SHP77 (cell line): ENCODE data around the gene MACROH2A1.
A peak's percentile ranks its signal among the peaks of the same experiment; 100 is the strongest.

Source experiments
- DNase-seq, 2 experiments: peaks; one replicate each; lab custom pipeline; 2025; lab: John Stamatoyannopoulos, UW

The MACROH2A1 gene

DNA sequence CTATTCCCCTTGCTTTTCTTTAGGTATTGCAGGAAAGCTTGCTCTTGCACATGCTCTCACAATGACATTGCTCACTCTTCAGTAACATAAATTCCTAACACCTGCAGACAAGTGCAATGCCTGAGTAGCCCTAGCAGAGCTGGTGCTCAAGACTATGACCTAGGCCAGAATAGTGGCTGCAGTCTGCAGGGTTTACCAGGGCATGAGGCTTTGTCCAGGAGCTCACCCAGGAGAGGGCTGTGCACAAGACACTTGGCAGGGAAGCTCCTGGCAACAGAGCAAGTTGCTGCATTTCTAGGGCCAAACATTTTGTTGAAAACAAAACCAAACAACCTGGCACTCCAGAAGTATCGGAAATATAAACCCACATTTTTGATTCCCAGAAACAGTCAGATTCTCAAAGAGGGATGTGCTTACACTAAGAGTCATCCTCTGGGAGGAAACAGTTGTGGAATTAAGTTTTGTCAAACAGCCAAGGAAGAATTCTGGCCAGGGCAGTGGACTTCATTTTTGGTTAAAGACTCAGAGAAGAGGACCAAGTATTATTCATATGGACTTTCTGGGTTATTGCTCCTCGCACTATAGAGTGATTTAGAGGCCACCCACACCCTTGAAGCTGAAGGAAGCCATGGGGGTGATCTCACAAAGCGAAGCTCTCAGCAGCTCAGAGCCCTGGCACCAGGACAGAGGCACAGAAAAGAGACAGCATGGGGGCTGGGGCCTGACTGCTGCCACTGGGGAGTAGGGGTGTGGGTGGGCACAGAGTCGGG, 44.9 kb downstream of the MACROH2A1 start:
- no peak for DNase-seq

GRCh38 chr5:135350536-135350935, 48.5 kb downstream of the MACROH2A1 start:
- DNase-seq: no peak

DNA sequence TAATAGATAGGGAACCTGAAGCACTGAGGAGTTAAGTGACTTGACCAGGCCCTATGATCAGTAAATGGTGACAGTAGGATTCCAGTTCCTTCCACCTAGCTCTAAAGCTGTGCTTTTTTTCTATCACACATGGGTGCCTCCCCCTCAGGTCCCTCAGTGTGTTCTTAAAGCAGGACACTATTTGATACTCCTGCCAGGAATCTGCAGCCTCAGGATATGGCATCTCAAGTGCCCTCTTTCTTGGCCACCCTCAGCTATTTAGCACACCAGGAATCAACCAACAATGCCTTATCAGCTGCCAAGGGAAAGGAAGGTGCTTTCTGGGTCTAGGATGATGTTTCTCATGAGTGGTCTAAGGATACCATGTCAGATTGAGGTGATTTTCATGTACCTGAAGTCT, 49.1 kb downstream of the MACROH2A1 start:
- no peak for DNase-seq

- DNase-seq: no peak
These were observed 49.6 kb downstream of the MACROH2A1 start for GRCh38 chr5:135349451-135349850.

GRCh38 chr5:135348918-135349317, 50.1 kb downstream of the MACROH2A1 start:
- DNase-seq: no peak

- DNase-seq: no peak
These were observed 51.6 kb downstream of the MACROH2A1 start for GRCh38 chr5:135347392-135347791.

DNA sequence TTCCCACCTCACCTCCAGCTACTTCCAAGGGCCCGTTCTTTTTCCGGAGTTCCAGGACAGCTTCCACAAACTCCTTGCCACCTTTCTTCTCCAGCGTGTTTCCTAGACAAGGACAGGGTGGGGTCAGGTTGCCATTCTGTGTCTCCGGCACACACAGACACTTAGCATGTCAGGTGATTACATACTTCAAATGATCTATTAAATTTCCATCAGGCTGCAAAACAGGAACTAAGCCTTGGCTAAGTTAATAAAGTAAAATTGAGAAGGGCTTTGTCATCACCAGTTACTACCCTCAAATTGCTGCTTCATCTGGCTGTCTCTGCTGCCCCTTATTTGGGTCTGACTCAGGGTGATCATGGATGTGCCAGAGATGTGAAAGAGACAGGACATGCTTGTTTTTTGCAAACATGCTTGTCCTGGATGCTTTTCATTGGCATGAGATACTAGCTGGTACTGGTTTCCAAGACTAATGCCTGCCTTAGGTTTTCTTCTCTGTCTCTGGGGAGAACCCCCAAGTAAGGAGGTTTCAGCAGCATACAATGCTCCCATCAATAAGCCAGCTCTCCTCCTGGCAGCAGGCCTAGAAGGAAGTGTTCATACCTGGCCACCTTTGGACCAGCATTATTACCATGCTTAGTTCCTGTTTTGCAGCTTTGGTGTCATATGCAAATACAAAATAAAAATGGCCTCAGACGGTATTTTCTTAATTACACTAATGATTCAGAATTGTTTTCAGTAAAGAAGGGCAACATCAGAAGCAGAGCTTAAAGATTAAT, 52.9 kb downstream of the MACROH2A1 start:
- DNase-seq: no peak

DNA sequence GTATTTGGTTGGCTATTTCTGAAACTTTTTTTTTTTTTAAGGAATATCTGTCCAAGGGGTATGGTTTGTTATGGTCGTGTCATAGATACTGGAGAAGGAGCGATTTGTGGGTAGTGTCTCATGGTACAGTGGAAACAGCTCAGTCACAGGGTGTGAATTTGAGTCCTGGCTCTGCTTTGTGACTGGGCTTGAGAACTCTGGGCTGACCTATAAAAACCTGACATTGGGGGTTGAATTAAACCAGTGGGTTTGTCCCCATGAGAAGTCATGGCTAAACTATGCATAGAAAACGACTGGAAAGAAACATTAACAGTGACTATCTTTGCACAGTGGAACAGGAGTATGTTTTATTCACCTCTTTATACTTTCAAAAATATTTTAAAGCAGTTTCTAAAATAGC, 54.7 kb downstream of the MACROH2A1 start:
- no peak for DNase-seq

DNA sequence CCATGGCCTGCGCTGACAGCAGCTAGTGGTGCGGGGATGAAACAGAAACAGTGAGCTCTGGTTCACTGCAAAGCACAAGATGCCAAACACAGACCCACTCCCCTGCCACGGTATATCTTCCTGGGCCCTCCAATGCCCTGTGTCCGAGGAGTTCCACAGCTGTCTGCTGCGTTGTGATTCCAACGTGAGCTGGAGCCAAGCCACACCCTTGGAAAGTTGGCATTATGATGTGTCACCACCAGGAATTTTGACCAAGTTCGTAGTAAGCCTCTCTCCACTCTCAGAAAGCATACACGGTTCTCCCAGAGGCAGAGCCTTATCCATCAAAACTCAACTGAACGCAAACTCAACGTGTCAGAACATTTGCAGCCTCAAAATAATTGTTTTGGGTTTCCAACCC, 55.6 kb downstream of the MACROH2A1 start:
- DNase-seq: no peak

GRCh38 chr5:135342551-135342875, 56.5 kb downstream of the MACROH2A1 start:
- DNase-seq: no peak

DNA sequence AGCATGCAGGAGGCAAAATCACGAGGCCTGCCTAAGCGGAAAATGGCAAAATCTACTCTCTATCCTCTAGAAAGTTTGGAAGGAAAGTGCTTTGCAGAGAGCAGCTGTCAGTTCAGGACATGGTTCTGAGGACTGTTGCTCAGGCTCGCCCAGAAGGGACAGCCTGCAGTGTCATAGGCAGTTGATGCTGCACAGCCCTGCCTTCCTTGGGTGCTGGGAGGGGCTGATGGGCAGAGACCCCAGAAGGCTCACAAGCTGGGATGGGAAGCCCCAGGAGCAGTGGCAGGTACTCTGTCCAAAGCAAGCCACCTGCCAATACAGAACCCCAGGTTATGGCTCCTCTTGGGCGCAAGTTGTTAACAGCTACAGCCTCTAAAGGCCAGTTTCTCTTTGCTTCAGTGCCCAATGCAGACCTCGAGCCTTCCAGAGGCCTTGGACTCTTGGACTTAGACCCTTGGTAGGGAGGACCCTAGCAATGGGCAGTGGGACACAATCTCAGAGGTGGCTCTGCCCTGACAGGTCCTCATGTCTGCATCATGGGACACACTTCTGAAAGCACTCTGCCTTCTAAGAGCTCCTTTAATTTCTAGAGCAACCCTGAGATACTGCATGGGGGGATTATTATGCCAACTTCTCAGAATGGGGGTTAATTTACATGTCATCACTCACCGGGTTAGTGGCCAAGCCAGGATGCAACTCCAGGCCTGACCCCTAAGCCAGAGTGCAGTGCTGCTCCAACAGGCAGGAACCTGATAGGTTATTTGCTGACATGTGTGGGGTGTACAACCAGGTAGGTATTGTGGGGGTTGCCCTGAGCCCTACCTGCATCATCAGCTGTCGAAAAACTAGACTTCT, 57.1 kb downstream of the MACROH2A1 start:
- no peak for DNase-seq

- DNase-seq: no peak
These were observed 57.9 kb downstream of the MACROH2A1 start for GRCh38 chr5:135341016-135341666.

- no peak for DNase-seq
These were observed 58.5 kb downstream of the MACROH2A1 start for GRCh38 chr5:135340568-135340967.

GRCh38 chr5:135339623-135340022, 59.4 kb downstream of the MACROH2A1 start:
- no peak for DNase-seq

- DNase-seq: no peak
These were observed 59.8 kb downstream of the MACROH2A1 start for GRCh38 chr5:135339189-135339588.

DNA sequence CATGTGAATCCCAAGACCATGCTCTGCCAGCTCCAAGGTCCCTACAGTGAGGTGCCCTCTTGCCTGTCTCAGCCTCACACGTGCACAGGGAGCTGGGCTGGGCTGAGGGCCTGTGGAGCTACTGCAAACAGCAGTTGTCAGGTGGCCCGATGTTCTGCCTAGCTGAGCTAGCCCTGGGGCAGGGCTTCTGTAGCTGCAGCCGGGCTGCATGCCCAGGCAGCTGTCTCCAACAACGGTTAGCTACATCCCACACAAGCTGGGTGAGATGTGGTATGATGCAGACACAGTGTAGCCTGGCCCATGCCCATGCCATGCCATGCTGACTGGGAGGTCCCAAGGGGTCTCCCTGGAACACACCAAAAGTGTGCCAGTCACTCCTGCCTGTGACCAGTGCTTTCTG, 62.0 kb downstream of the MACROH2A1 start:
- no peak for DNase-seq

DNA sequence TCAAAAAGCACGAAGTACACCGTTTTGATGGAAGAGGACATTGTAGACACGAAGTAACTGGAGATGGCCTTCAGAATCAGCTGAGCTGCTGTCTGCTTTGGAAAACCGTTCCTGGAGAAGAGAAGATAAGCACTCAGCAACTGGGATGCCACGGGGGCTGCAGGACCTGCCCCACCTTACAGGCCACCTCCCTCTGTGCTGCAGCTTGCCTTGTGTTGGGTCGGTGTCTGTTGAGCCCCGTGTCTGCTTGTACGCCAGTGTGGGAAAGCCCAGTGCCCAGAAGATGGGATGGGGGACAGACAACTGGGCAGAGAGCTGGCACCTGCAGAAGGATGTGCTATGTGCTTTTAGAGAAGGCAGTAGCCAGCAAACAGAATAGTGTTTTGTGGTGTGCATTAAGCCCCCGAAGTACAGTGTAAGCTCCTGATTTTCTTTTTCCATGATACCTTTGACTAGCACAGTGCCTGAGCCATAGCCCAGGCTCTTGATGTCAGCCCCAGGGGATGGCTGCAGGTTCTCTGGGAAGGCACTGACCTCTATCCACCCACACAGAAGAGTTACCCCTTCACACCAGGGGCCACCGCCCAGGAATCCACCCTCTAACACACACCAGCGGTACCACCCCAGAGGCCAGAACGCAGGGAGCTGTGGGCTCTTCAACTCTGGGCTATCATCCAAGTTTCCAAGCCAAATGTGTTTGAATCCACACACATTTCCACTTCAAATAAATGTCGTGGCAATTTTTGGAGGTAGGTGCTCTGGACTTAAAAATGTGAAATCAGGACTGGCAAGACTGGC, 63.8 kb downstream of the MACROH2A1 start:
- DNase-seq: no peak

DNA sequence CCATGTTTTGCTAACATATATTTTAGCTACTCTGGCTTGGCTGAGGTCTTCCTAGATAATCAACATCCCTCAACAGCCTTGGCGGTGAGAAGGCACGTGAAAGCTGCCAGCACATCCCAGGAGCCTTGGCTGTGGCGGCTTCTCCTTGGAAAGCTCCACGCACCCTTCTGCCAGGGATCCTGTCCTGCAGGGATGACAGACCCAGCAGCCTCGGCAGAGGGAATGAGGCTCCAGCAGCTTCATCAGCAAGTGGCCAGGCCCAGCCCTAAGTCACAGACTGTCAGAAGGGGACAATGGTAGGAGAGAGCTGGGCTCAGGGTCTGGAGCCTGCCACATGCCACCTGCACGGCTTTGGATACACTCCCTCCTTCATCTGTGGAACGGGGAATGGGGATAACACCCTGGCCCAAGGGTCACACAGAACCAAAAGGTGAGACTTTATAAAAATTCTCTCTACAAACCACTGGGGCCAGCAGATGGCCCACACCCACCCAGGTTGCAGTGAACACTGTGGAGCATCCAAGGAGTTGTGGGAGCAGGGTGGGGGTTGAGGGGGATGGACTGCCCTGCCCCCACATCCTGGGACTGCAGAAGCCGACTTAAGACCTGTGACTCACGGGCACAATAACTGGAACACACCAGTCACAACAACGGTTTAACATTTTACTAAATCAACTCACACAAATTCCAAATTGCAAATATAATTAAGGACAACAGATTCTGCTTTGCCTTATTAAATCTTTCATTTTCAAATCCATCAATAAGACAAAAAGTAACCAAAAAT, 65.1 kb downstream of the MACROH2A1 start:
- DNase-seq: no peak

DNA sequence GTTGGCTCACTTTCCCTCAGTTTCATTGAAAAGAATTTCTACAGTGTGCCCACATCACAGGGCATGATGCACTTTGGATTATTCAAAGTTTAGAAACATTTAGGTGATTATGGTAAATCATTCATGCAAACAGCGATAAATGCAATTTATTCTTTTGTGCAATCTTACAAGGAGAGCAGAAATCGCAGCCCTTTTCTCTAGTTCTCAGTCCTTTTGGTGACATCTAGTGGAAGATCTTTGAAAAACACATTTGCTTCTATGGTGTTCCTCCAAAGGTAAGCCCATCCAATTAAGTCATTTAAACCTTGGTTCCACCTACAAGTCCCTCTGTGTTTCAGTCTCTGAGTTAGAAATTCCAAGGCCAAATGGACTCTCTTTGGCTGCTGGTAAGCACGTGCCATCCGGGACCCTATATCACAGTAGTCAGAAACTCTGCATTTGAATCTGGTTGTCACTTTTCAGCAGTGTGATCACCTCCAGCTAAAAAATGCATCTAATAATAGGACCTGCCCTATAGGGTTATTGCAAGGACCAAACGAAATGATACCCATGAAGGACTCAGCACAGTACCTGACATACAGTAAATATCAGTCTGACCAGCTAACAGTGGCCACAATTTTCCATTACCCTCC, 66.4 kb downstream of the MACROH2A1 start:
- peak; percentile 44 to 58 for DNase-seq

GRCh38 chr5:135331612-135332011, 67.4 kb downstream of the MACROH2A1 start:
- DNase-seq: no peak
